Measurements from ENCODE around the gene TMEM81. TPM values are rescaled to one million over a fixed set of nuclear protein-coding genes. Genes with fewer than 3 reads are reported as not detected.
A peak's percentile ranks its signal among the peaks of the same experiment; 100 is the strongest.

The TMEM81 gene
- total and polyA plus RNA-seq, 9 donors, result 0.92 to 4.2 (median 2.2) TPM

- Histone ChIP-seq H3K9me3 (no peaks in the 10 kb centered on the region), H3K4me3 (no peak overlapping the region), H3K4me1 (ENCODE audit: insufficient read depth) (no peaks in the 10 kb centered on the region), H3K27ac (no peak overlapping the region), H3K36me3 (no peaks in the 10 kb centered on the region), H3K27me3 (no peaks in the 10 kb centered on the region)
- DNase-seq, result peak in 2 of 5 donors; percentile 28 to 31
- WGBS, 3 donors, result 74 to 80% (median 79%) methylated on average over 14 of the region's 14 CpGs
- intact Hi-C loops (cut with DNase I), result loop anchor here in 3 of 4 donors (5.0 kb wide), 2 partner anchors 79 to 84 kb away; no protein-coding TSS in a partner anchor
- no peak for TF ChIP-seq CTCF (IDR thresholded peaks at IDR 0.05)
- no peak for TF ChIP-seq EP300 (IDR thresholded peaks at IDR 0.05)
- TF ChIP-seq POLR2A (IDR thresholded peaks at IDR 0.05), result no peak
These were observed 23.0 kb downstream of the TMEM81 start for GRCh38 chr1:205061227-205061626.

- no peaks in the 10 kb centered on the region for H3K9me3 ChIP-seq
- no peak for DNase-seq
- WGBS, 3 donors, result 85 to 95% (median 87%) methylated on average over 10 of the region's 10 CpGs
These were observed 23.5 kb downstream of the TMEM81 start for GRCh38 chr1:205060746-205061145.

GRCh38 chr1:205059660-205060059 lies 24.6 kb downstream of the TMEM81 start:
- Histone ChIP-seq H3K27ac (no peak overlapping the region), H3K36me3 (no peaks in the 10 kb centered on the region), H3K4me3 (no peak overlapping the region), H3K9me3 (no peaks in the 10 kb centered on the region), H3K27me3 (no peaks in the 10 kb centered on the region), H3K4me1 (ENCODE audit: insufficient read depth) (no peaks in the 10 kb centered on the region)
- WGBS, 3 donors, result 88 to 95% (median 90%) methylated on average over 6 of the region's 6 CpGs
- intact Hi-C loops (cut with DNase I), result loop anchor here in 3 of 4 donors (5.0 to 10.0 kb wide), 4 partner anchors 67 to 255 kb away; no protein-coding TSS in a partner anchor
- no peak for TF ChIP-seq POLR2A (IDR thresholded peaks at IDR 0.05)
- no peak for TF ChIP-seq CTCF (IDR thresholded peaks at IDR 0.05)
- no peak for TF ChIP-seq EP300 (IDR thresholded peaks at IDR 0.05)
- DNase-seq, result no peak

More at GRCh38 chr1:205060746-205061145, 23.5 kb downstream of the TMEM81 start:
- Histone ChIP-seq H3K27ac (no peak overlapping the region), H3K4me1 (ENCODE audit: insufficient read depth) (no peaks in the 10 kb centered on the region), H3K27me3 (no peaks in the 10 kb centered on the region), H3K36me3 (no peaks in the 10 kb centered on the region), H3K4me3 (no peak overlapping the region)
- TF ChIP-seq EP300 (IDR thresholded peaks at IDR 0.05), result no peak
- TF ChIP-seq POLR2A (IDR thresholded peaks at IDR 0.05), result no peak
- no peak for TF ChIP-seq CTCF (IDR thresholded peaks at IDR 0.05)
- intact Hi-C loops (cut with DNase I), result loop anchor here in 3 of 4 donors (5.0 kb wide), 2 partner anchors 78 to 83 kb away; no protein-coding TSS in a partner anchor

GRCh38 chr1:205058853-205059252 lies 25.4 kb downstream of the TMEM81 start:
- H3K9me3 ChIP-seq, result no peaks in the 10 kb centered on the region
- TF ChIP-seq CTCF (IDR thresholded peaks at IDR 0.05) (no peak), EP300 (IDR thresholded peaks at IDR 0.05) (no peak), POLR2A (IDR thresholded peaks at IDR 0.05) (no peak)
- H3K4me3 ChIP-seq, result no peak overlapping the region
- H3K4me1 ChIP-seq (ENCODE audit: insufficient read depth), result no peaks in the 10 kb centered on the region
- DNase-seq, result no peak
- H3K27me3 ChIP-seq, result no peaks in the 10 kb centered on the region
- H3K27ac ChIP-seq, result no peak overlapping the region
- intact Hi-C loops (cut with DNase I), result loop anchor here in 2 of 4 donors (5.0 to 10.0 kb wide), 2 partner anchors 67 to 254 kb away; no protein-coding TSS in a partner anchor
- H3K36me3 ChIP-seq, result no peaks in the 10 kb centered on the region
- 95 to 97% (median 95%) methylated on average over 12 of the region's 12 CpGs for WGBS, 3 donors
